Neural cell (in vitro differentiated cells): ENCODE results near the gene NUDT19. TPM values are rescaled to one million over a fixed set of nuclear protein-coding genes. Genes with fewer than 3 reads are reported as not detected.

Experiments used
- H2AFZ ChIP-seq: fragments of 200-600, 300-800 bp; sonication (generic), shearing (Covaris generic); 2 replicates; pipeline ENCODE4 v1.6.0; 2014; ENCODE audit warnings: low read depth, mild to moderate bottlenecking, antibody characterized with exemption, low read length, moderate library complexity
- H3F3A ChIP-seq: fragments of 200-600 bp; shearing (Covaris generic); 2 replicates; pipeline ENCODE4 v1.6.1; 2016; ENCODE audit warnings: mild to moderate bottlenecking, moderate library complexity, mixed read lengths, antibody characterized with exemption, low read length; ENCODE audit not compliant: insufficient read depth, poor library complexity, severe bottlenecking
- H3K27ac ChIP-seq: fragments of 200-600, 300-800 bp; sonication (generic), shearing (Covaris generic); 2 replicates; pipeline ENCODE4 v1.5.1; 2014; ENCODE audit warnings: mild to moderate bottlenecking, low read length, moderate library complexity
- H3K27me3 ChIP-seq: fragments of 300-800, 200-600 bp; sonication (generic), shearing (Covaris generic); 2 replicates; pipeline ENCODE4 v1.6.0; 2014; ENCODE audit warnings: mild to moderate bottlenecking, low read depth, low read length, moderate library complexity; ENCODE audit not compliant: insufficient read depth
- H3K36me3 ChIP-seq: fragments of 300-800, 200-600 bp; sonication (generic), shearing (Covaris generic); 2 replicates; pipeline ENCODE4 v1.5.1; 2014; ENCODE audit warnings: mild to moderate bottlenecking, antibody characterized with exemption, low read length, moderate library complexity; ENCODE audit not compliant: insufficient read depth
- H3K4me2 ChIP-seq: fragments of 300-800, 200-600 bp; sonication (generic), shearing (Covaris generic); 2 replicates; pipeline ENCODE4 v1.6.0; 2014; ENCODE audit warnings: mild to moderate bottlenecking, low read length
- H3K4me3 ChIP-seq: fragments of 300-800, 200-600 bp; sonication (generic), shearing (Covaris generic); 2 replicates; pipeline ENCODE4 v1.5.1; 2014; ENCODE audit warnings: mild to moderate bottlenecking, low read length, moderate library complexity
- H3K79me2 ChIP-seq: fragments of 200-600 bp; shearing (Covaris generic); replicated peaks from 2 replicates; pipeline ENCODE4 v1.6.0; 2014; ENCODE audit warnings: mild to moderate bottlenecking, low read length, moderate library complexity; ENCODE audit not compliant: insufficient read depth
- H3K9ac ChIP-seq: fragments of 300-800, 200-600 bp; sonication (generic), shearing (Covaris generic); 2 replicates; pipeline ENCODE4 v1.6.1; 2016; ENCODE audit warnings: mild to moderate bottlenecking, low read length, mixed read lengths
- H3K9me2 ChIP-seq: fragments of 200-600 bp; shearing (Covaris generic); 2 replicates; pipeline ENCODE4 v1.6.1; 2016; ENCODE audit warnings: mild to moderate bottlenecking, low read length, mixed read lengths; ENCODE audit not compliant: insufficient read depth
- H3K9me3 ChIP-seq: fragments of 200-600, 300-800 bp; sonication (generic), shearing (Covaris generic); 2 replicates; pipeline ENCODE4 v1.6.1; 2016; ENCODE audit warnings: mild to moderate bottlenecking, mixed run types, low read length, moderate library complexity, mixed read lengths
- H4K20me1 ChIP-seq: fragments of 200-600 bp; shearing (Covaris generic); 2 replicates; pipeline ENCODE4 v1.6.1; 2016; ENCODE audit warnings: mild to moderate bottlenecking, mixed run types; ENCODE audit not compliant: insufficient read depth
- CTCF ChIP-seq: fragments of 450-650 bp; IDR thresholded peaks from 2 replicates; pipeline ENCODE4 v1.5.1; 2014; ENCODE audit warnings: antibody characterized with exemption, mild to moderate bottlenecking, moderate library complexity; ENCODE audit not compliant: poor library complexity, severe bottlenecking
- EP300 ChIP-seq: fragments of 450-650 bp; conservative IDR thresholded peaks from 2 replicates; pipeline ENCODE4 v1.6.1; 2014; ENCODE audit warnings: antibody characterized with exemption, mild to moderate bottlenecking, moderate library complexity; ENCODE audit not compliant: poor library complexity, severe bottlenecking
- EZH2 ChIP-seq: fragments of 200-600, 300-800 bp; shearing (Covaris generic), sonication (generic); IDR thresholded peaks from 2 replicates; pipeline ENCODE4 v1.6.1; 2014; ENCODE audit warnings: antibody characterized with exemption, low read length, borderline replicate concordance, mild to moderate bottlenecking; ENCODE audit not compliant: insufficient read depth, poor library complexity, severe bottlenecking
- MXI1 ChIP-seq: fragments of 450-650 bp; conservative IDR thresholded peaks from 2 replicates; pipeline ENCODE4 v1.6.1; 2014; ENCODE audit warnings: antibody characterized with exemption, mild to moderate bottlenecking; ENCODE audit not compliant: poor library complexity, severe bottlenecking
- POLR2AphosphoS5 ChIP-seq: IDR thresholded peaks from 2 replicates; pipeline ENCODE4 v1.6.1; 2012
- RAD21 ChIP-seq: fragments of 450-650 bp; conservative IDR thresholded peaks from 2 replicates; pipeline ENCODE4 v1.6.1; 2014; ENCODE audit warnings: antibody characterized with exemption, mild to moderate bottlenecking, moderate library complexity
- REST ChIP-seq: IDR thresholded peaks from 2 replicates; pipeline ENCODE4 v1.6.1; 2012; ENCODE audit warnings: borderline replicate concordance
- SMC3 ChIP-seq: fragments of 450-650 bp; conservative IDR thresholded peaks from 2 replicates; pipeline ENCODE4 v1.6.1; 2014; ENCODE audit warnings: antibody characterized with exemption, mild to moderate bottlenecking, moderate library complexity; ENCODE audit not compliant: poor library complexity
- TAF1 ChIP-seq: IDR thresholded peaks from 2 replicates; pipeline ENCODE4 v1.6.1; 2012; ENCODE audit warnings: low read depth
- polyA plus RNA-seq: library from polyadenylated mRNA; depleted of rRNA; stranded (reverse); fragments of >200 nt; gene quantifications from 2 replicates; pipeline ENCODE4 v1.2.3, GENCODE V29; 2014

Gene NUDT19
- polyA plus RNA-seq, 1 donor from 2014 or later: 1.2 TPM

GRCh38 chr19:32743021-32743420 lies 51.4 kb downstream of the NUDT19 start:
- H3F3A ChIP-seq: peaks cover 8% of the 10 kb centered on the region
- no peaks in the 10 kb centered on the region for H3K27me3 ChIP-seq
- no peaks in the 10 kb centered on the region for H3K9me3 ChIP-seq
- H2AFZ ChIP-seq: no peak overlapping the region
- H3K4me2 ChIP-seq: no peak overlapping the region
- no peaks in the 10 kb centered on the region for H3K36me3 ChIP-seq
- H3K79me2 ChIP-seq: no peaks in the 10 kb centered on the region
- no peak overlapping the region for H3K4me3 ChIP-seq
- no peak overlapping the region for H3K9ac ChIP-seq
- H4K20me1 ChIP-seq: no peaks in the 10 kb centered on the region
- no peaks in the 10 kb centered on the region for H3K9me2 ChIP-seq
- H3K27ac ChIP-seq: no peak overlapping the region
- TF ChIP-seq MXI1 (no peak), TAF1 (no peak), RAD21 (no peak), EZH2 (no peak), SMC3 (no peak), POLR2AphosphoS5 (no peak), REST (no peak), CTCF (no peak), EP300 (no peak)

- no peak for TF ChIP-seq CTCF
- no peak for TF ChIP-seq EZH2
- TF ChIP-seq MXI1: no peak
- no peak for TF ChIP-seq POLR2AphosphoS5
- TF ChIP-seq SMC3: no peak
- no peak for TF ChIP-seq TAF1
- no peak for TF ChIP-seq EP300
- no peak for TF ChIP-seq REST
- H4K20me1 ChIP-seq: no peaks in the 10 kb centered on the region
- H2AFZ ChIP-seq: no peak overlapping the region
- H3K27ac ChIP-seq: no peak overlapping the region
- no peaks in the 10 kb centered on the region for H3K79me2 ChIP-seq
- H3K27me3 ChIP-seq: no peaks in the 10 kb centered on the region
- no peak overlapping the region for H3K4me2 ChIP-seq
- H3K4me3 ChIP-seq: no peak overlapping the region
- no peaks in the 10 kb centered on the region for H3K36me3 ChIP-seq
- H3F3A ChIP-seq: peaks cover 8% of the 10 kb centered on the region
- no peaks in the 10 kb centered on the region for H3K9me2 ChIP-seq
- H3K9me3 ChIP-seq: no peaks in the 10 kb centered on the region
- no peak overlapping the region for H3K9ac ChIP-seq
Observed at GRCh38 chr19:32743447-32743846, 51.8 kb downstream of the NUDT19 start.
